NCI-H2171 (cell line): ENCODE results near the gene SLC25A27.
"Not testable (repeated sequence)": the region's sequence is repeated elsewhere in the genome, so short reads cannot be mapped to it uniquely, and the experiment has no call there.

Experiments
- DNase-seq: peaks from one replicate; lab custom pipeline; 2025; lab: John Stamatoyannopoulos, UW

The SLC25A27 gene, protein sequence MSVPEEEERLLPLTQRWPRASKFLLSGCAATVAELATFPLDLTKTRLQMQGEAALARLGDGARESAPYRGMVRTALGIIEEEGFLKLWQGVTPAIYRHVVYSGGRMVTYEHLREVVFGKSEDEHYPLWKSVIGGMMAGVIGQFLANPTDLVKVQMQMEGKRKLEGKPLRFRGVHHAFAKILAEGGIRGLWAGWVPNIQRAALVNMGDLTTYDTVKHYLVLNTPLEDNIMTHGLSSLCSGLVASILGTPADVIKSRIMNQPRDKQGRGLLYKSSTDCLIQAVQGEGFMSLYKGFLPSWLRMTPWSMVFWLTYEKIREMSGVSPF

DNA sequence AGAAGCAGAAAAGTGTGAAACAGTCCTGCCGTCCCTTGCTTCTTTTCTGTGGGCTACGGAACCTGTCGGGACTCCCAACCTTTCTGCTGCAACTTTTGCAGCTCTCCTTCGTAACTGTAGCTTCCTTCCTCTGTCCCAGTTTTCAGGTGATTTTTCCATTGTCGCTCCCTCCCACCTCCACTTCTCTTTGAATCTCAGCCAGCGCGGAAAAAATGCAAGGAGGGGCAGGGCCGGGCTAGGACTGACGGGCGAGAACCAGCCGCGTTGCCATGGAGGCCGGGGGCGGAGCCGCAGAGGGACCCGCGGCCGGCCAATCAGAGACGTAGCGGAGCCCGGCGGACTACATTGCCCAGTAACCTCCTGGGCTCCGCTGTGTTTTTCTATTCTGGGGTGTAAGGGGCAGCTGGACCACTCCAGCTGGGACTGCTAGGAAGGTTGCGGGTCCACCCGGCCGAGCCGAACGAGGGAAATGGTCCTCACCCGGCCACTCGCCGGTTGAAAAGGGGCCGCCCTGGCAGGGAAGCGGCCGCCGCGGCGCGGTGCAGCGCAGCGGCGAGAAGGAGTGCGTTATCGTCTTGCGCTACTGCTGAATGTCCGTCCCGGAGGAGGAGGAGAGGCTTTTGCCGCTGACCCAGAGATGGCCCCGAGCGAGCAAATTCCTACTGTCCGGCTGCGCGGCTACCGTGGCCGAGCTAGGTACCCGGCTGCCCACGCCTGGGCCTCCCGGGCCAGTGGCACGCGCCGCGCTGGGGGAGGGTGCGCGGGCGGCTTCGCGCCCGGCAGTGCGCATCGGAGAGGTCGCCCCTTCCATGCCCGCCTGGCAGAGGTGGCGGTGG, at the start of gene SLC25A27, which contains the start of gene CYP39A1:
TSS of gene SLC25A27 (plus strand) at position 373 of the 836 bp plus-strand sequence. CDS start at position 591, 218 bp downstream.
TSS of gene CYP39A1 (minus strand) at position 216 of the 836 bp plus-strand sequence. CDS start 236 bp downstream, outside the sequence.
- peak; percentile 85 for DNase-seq

DNA sequence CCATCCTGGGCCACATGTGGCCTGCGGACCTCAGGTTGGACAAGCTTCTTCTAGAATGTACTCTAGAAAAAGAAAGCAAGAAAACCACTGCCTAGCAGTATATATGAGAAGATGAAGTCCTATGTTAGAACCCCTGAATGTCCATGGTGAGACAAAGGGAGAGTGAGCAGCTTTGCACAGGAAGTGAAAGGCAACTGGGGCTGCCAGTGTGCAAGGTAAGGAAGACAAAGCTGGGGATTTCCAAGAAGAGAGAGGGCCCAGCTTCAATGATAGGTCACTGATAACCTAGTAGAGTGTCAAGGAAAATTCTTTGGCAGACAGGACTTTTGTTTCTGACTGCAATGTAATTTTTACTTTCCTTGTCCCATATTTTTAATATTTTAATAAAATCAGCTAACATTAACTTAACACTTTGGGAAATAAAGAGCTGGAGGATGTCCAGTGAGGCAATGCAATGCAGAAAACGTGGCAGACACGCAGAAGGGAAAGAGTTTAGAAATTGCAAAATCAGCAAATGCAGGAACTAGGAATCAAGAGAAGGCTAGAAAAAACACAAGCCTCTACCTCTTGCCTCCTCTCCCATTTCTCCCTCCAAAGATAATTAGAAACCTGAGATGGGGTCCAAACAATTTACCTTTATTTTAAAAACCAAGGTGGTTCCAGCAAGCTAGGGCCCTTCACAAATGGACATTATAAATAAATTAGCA, 47.5 kb upstream of the SLC25A27 start:
- no peak for DNase-seq

DNA sequence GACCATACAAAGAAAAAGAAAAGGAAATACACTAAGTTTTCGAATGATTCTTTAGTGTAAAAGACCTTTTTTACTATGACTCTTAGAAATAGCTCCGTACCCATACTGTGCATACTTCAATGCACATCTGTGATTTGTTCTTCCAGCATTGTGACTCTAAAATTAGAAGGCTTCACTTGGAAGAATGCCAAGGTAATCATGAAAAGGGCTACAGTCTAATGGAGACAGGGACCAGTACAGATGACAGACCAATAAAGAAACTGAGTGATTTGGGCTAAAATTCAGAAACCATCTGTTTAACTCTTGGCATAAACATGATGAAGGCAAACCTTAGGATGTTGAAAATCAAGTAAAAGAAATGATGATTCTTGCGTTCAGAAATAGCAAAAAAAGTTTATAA, 46.4 kb upstream of the SLC25A27 start:
- peak; percentile 1 for DNase-seq

DNA sequence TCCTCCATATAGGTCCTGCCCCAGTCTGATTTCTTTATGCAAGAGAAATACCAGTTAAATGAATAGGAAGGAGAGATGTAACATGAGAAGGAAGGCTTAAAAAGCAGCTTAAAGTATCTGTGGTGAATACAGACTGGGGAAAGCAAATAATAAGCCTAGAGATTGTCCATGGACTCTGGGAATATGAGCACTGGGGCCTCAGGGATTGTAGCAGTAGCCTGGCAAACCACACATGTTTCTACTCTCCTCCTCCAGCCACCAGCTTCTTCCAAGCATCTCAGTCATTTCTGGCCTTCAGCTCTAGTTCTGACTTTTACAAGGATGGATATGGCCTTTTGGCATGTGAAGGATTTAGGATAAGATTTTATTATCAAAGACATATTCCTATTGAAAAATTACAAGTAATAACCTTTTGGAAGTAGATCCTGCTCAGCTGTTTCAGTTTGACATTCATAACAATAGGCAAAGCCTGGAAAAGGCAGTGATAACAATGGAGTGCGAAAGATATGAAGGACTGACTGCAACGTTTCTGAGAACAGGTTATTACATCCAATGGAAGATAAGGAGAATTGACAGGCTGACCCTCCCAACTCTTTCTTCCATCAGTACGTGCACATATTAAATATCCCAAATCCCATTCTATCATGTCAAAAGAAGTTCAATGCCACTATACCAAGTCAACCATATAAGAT, 41.8 kb upstream of the SLC25A27 start:
- DNase-seq = no peak

DNA sequence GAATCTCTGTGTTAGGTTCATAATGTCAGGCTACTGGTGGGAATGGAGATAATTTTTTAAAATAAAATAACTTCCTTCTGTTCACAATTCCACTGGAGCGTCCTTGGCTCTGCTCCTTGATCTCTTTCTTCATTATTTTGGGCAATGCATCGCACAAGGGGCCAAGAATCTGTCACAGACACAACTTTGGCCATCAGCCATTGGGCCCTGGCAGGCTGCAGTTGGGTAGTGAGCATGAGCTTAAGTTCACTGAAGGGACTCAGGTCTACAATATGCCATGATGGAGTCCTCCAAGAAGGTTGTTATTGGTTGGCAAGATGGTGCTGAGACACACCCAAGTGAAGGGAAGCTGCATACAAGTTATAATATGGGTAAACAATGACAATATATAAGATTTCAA, 40.1 kb upstream of the SLC25A27 start:
- DNase-seq = no peak

DNA sequence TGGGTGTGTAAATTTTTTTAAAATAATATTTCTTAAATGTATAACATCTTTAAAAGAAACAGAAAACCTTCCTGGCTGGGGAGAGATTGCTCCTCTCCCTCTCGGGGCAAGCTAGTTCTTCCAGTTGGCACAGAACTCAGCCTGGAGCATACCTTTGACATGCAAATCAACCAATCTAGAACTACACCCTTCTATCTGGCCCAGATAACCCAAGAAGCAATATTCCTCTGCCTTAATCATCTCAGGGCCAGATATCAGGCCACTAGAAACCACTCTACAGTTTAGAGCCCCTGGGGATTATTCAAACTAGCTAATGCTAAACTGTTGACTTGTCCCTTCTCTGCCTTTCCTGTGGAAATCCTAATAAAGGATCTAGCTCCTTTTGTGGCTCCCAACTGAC, 34.0 kb upstream of the SLC25A27 start:
- no peak for DNase-seq

DNA sequence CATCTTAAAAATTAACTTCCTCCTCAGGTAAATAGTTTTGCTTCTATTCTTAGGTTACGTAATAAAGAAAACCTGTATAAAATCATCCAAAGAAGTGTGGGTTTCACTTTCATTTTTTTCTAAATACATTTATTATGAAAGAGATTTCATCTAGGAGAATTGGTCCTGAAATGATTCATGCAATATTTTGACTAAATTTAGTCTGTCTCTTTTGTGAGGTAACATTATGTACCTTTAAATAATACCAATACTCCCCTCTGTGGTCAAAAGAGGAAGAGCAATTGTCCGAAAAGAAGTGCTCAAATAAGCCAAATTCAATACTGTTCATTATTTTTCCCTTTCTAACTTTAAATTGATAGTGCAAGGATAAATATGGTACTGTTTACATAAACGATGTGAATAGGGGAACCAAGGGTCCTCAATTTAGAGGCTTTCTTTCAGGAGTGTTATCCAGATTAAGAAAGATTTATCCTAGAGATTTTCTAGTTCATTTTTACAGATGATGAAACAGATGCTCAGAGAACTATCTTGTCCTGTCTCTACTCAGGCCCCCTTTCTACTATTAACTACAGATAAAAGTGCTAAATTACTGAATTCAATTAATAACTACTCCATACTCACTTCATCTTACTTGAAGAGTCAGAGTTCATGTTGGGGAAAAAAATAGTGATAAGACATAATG, 26.4 kb upstream of the SLC25A27 start:
- no peak for DNase-seq

DNA sequence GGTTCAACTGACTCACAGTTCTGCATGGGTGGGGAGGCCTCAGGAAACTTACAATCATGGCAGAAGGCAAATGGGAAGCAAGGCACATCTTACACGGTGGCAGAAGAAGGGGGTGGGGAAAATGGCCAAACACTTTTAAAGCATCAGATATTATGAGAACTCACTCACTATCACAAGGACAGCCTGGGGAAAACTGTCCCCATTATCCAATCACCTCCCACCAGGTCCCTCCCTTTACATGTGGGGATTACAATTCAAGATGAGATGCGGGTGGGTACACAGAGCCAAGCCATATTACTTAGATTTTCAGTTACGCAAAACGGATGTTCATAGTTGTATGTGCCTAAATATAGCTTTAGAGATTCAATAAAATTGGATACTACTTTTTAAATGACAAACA, 25.8 kb upstream of the SLC25A27 start:
- DNase-seq = no peak

DNA sequence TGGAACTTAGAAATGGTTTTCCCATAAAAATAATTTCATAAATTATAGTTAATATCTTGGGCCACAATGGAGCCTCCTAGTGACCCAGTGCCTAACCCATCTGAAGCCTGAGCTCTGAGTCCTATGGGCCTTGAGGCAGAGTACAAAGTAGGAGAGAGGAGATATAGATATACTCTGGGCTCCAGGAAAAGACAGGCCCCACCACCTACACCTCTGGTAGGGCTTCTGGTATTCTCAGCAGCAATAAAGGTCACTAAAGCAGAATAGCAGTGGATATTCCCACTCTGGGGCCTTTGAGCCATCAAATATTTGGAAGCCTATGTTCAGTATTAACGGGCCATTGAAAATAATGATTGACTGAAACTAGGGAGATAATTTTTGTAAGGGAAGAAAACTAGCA, 24.3 kb upstream of the SLC25A27 start:
- DNase-seq = no peak

DNA sequence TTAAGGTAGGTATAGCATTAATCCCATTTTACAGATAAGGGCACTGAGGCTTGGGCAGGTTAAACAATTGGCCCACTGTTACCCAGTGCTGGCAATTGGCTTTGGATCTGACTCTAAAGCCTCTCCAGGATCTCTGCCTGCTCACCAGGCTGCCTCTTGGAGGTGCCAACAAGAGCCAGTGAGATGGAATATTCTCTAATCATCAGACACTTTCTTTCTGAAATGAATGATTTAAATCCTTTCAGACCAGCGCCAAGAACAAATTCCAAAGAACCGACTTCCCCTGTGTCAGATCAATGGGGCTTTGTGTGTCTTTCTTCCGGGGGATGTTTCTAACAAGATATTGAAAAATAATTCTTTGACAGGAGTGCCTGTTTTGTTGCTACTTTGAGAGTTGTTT, 23.8 kb upstream of the SLC25A27 start:
- no peak for DNase-seq

DNA sequence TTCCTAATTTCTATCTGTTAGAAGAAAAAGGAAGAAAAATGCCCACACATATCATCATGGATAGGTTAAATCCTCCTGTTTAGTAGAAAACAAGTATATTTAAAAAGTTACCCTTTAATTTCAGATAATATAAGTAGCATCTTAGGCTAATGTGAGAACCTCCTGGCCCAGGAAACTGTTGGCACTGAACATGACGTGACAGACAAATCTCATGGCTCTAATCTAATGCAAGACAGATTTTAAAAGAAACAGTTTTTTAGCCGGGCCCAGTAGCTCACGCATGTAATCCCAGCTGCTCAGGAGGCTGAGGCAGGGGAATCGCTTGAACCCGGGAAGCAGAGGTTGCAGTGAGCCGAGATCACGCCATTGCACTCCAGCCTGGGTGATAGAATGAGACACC, 23.1 kb upstream of the SLC25A27 start:
- DNase-seq = no peak

DNA sequence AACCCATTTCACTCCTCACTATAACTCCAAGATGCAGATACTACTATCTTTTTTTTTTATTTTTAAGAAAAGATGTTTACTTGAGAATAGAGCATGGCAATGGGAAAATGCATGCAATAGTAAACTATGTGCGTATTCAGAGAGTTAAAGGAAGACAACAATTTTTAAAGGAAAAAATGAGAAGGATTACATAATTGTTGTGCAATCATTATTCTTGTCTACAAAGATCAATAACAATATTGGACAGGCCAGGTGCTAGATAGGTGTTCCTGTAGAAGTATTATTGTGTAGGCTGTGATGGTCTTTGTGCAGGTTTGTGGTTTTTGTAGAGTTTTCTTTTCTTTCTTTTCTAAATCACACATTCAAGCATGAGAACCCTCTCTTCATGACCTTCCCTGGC, 20.7 kb upstream of the SLC25A27 start:
- DNase-seq = no peak

DNA sequence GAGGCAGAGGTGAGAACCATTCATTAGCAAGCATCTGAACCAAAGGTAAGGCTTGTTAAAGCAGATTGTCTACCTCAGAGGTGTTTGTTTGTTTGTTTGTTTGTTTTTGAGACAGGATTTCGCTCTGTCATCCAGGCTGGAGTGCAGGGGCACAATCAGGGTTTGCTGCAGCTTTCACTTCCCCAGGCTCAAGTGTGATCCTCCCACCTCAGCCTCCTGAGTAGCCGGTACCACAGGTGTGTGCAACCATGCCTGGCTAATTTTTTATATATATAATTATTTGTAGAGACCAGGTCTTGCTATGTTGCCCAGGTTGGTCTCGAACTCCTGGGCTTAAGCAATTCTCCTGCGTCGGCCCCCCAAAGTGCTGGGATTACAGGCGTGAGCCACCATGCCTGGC, 17.3 kb upstream of the SLC25A27 start:
- DNase-seq = no peak

DNA sequence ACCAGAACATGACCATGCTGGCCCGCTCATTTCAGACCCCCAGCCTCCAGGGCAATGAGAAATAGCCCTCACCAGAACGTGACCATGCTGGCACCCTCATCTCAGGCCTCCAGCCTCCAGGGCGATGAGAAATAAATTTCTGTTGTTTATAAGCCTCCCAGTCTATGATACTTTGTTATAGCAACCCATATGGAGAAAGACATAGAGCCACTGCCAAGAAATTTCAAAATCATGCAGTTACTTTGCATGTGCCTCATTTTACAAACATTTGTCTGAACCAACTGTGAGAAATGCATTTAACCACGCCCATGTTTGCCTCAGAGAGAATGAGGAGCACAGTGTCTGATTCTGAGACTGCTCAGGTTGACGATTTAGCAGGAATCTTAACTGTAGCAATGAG, 15.6 kb upstream of the SLC25A27 start:
- DNase-seq = no peak

DNA sequence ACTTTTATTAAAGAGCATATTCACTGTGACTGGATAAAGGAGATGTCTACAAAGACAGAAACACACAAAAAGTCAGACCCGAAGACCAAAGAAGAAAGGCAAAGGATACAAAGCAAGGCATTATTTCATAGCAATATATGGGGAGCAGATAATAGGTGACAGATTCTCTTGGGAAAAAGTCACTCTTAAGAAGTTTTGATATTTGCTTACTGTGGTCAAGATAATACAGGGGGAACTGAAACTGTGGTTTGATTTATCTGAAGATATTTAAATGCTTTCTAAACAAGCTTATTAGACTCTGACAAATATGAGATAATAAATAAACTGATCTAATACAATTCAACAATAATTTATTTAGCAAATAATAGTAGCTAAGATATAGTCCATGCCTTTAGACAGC, 14.8 kb upstream of the SLC25A27 start:
- DNase-seq = no peak

DNA sequence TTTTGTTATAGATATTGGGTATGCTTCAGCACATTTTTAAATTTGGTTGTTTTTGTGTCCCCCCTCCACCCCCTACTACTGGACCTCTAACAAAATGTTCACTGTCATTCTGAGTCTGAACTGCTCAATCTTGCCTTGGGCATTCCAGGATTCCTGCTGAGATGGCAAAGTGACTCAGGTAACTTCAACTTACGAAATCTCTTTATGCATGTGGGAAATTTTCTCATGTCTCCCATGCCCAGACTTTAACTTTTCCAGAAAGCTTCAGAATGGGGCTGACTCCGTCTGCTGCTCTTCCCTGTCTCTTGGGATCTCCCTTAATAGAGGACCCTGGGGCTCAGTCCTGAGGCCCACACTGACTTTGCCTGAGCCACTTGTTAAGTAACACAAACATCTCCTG, 14.1 kb upstream of the SLC25A27 start:
- no peak for DNase-seq

DNA sequence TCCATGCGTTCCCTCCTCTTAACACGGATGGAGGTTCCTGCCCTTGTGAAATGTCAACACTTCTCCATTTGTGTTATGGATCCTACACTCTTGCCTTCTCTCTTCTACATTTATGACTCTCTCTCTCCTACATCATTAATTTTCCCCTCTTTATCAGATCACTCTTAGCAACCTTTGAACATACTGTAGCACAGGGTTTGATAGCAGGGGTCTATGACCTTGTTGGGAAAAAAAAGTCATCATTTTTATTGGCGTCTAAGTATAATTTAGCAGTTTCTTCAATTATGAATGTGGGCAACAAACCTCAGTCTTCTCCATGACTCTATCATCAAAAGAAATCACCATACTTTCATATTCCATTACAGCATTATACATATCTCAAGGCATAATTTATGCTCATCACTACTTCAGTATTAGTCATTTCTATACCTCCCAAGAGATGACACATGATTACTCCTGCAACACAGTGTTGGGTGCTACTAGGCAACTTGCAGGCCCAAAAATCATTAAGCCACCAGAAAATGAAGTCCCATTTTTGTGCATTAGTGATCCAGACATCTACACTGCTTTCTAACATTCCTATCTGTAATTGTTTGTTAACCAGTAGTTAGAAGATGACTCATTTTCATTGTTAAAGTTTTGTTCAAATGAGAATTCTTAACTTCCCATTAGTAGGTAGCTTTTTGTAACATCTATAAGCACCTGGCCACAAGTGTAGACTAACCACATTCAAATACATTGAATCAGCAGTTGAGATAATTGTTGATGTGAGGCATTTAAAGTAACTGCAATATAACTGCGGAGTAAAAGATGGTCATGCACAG, 9.6 kb upstream of the SLC25A27 start:
- DNase-seq = no peak

DNA sequence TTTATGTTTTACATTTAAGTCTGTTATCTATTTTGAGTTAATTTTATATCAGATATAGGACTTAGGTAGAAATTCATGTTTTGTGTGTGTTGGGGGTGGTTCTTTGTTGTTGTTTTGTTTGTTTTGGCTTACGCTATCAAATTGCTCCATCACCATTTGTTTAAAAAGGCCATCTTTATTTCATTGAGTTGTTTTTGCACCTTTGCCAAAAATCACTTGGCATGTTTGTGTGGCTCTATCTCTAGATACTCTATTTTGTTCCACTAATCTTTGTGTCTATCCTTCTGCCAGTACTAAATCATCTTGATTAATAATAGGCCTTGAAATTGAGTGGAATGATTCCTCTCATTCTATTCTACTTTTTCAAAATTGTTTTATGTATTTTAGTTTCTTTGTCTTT, 7.5 kb upstream of the SLC25A27 start:
- no peak for DNase-seq

DNA sequence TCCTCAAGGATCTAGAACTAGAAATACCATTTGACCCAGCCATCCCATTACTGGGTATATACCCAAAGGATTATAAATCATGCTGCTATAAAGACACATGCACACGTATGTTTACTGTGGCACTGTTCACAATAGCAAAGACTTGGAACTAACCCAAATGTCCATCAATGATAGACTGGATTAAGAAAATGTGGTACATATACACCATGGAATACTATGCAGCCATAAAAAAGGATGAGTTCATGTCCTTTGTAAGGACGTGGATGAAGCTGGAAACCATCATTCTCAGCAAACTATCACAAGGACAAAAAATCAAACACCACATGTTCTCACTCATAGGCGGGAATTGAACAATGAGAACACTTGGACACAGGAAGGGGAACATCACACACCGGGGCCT, 4.7 kb upstream of the SLC25A27 start:
- not testable (repeated sequence) for DNase-seq

DNA sequence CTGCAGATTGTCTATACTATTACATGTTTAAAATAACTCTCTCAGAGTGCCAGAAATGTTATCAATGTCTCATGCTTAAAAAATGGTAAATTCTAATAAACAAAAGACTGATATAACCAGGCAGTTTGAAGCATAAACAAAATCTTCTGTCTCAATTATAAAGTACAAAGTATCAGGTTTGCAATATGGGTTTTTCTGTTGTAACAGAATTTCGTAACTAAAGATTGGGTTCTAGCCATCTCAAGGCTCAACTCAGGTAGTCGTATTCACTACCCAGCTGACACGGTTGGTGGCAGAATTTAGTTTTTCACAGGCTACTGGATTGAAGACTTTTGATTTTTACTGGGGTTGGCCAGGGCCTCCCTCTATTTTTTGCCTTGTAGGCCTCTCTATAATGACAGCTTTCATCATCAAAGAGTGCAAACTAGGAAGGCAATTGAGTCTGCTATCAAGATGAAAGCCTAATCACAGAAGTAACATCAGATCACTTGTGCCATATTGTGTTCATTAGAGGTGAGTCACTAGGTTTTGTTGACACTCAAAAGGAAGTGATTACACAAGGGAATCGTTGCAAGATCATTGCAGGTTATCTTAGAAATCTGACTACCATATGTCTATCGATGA, 3.8 kb upstream of the SLC25A27 start:
- DNase-seq = no peak
